ENCODE data around the gene FHOD1. TPM values are rescaled to one million over a fixed set of nuclear protein-coding genes. Genes with fewer than 3 reads are reported as not detected.

The FHOD1 gene
- total and polyA plus RNA-seq, 2 experiments from 2014 or later: 10.0 to 17.2 TPM

GRCh38 chr16:67245186-67245585 is 2.1 kb downstream of the FHOD1 start:
- Histone ChIP-seq H3K4me3 (no peak overlapping the region), H2AFZ (no peak overlapping the region), H3K27ac (peak overlapping the region; percentile 91), H3K9me2 (replicated peaks; ENCODE audit: insufficient read depth) (no peaks in the 10 kb centered on the region), H3K27me3 (peaks cover 21% of the 10 kb centered on the region), H3K79me2 (peaks cover 16% of the 10 kb centered on the region), H4K20me1 (ENCODE audit: insufficient read depth, poor library complexity, severe bottlenecking) (no peaks in the 10 kb centered on the region), H3K9me3 (ENCODE audit: low read depth) (no peaks in the 10 kb centered on the region), H3K4me2 (peak overlapping the region; percentile 99), H3K36me3 (replicated peaks; ENCODE audit: insufficient read depth, low read depth) (no peaks in the 10 kb centered on the region), H3K4me1 (ENCODE audit: insufficient read depth) (peaks cover 38% of the 10 kb centered on the region)
- DNase-seq (ENCODE audit: low spot score): no peak
- no peak for TF ChIP-seq EZH2phosphoT487 (IDR thresholded peaks at IDR 0.05; ENCODE audit: low read depth, severe bottlenecking, unreplicated experiment)
- no peak for TF ChIP-seq CTCF (IDR thresholded peaks at IDR 0.05; ENCODE audit: poor library complexity)
- no peak for TF ChIP-seq EZH2 (IDR thresholded peaks at IDR 0.05; ENCODE audit: borderline replicate concordance)
- WGBS (ENCODE audit: low lambda C conversion rate, missing lambda C conversion rate): 74% methylated on average over 4 of the region's 4 CpGs

- H3K36me3 ChIP-seq (replicated peaks; ENCODE audit: insufficient read depth, low read depth): no peaks in the 10 kb centered on the region
- no peaks in the 10 kb centered on the region for H3K9me3 ChIP-seq (ENCODE audit: low read depth)
- no peak for TF ChIP-seq EZH2 (IDR thresholded peaks at IDR 0.05; ENCODE audit: borderline replicate concordance)
- TF ChIP-seq EZH2phosphoT487 (IDR thresholded peaks at IDR 0.05; ENCODE audit: low read depth, severe bottlenecking, unreplicated experiment): no peak
- TF ChIP-seq CTCF (IDR thresholded peaks at IDR 0.05; ENCODE audit: poor library complexity): no peak
- peak; percentile 55 for DNase-seq (ENCODE audit: low spot score)
- H3K4me1 ChIP-seq (ENCODE audit: insufficient read depth): peaks cover 38% of the 10 kb centered on the region
- peak overlapping the region; percentile 23 for H3K27ac ChIP-seq
- H4K20me1 ChIP-seq (ENCODE audit: insufficient read depth, poor library complexity, severe bottlenecking): no peaks in the 10 kb centered on the region
- H3K9me2 ChIP-seq (replicated peaks; ENCODE audit: insufficient read depth): no peaks in the 10 kb centered on the region
- peaks cover 16% of the 10 kb centered on the region for H3K79me2 ChIP-seq
- no peak overlapping the region for H2AFZ ChIP-seq
- H3K4me2 ChIP-seq: no peak overlapping the region
- H3K4me3 ChIP-seq: no peak overlapping the region
- peaks cover 15% of the 10 kb centered on the region for H3K27me3 ChIP-seq
- WGBS (ENCODE audit: low lambda C conversion rate, missing lambda C conversion rate): 63% methylated on average over 5 of the region's 5 CpGs
Measured at GRCh38 chr16:67244387-67245185, 2.7 kb downstream of the FHOD1 start.

DNA sequence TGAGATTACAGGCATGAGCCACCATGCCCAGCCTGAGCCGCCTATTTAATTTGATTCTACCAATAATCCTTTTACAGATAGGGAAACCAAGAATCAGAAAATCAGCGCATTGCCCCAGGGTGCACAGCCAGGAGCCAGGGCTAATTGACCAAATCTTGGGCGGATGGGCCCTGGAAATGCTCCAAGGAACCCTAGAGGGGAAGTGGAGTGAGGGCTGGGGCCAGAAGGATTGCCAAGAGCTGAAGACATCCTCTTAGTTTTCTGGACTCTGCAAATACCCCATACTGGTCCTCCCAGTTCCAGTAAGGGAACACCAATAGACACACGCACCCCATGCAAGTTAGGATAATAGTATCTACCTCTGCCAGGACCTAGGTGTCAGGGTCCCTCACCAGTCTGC is 3.8 kb downstream of the FHOD1 start:
- no peak for DNase-seq (ENCODE audit: low spot score)
- Histone ChIP-seq H3K79me2 (peaks cover 16% of the 10 kb centered on the region), H3K27me3 (peaks cover 6% of the 10 kb centered on the region), H3K4me1 (ENCODE audit: insufficient read depth) (peaks cover 33% of the 10 kb centered on the region), H4K20me1 (ENCODE audit: insufficient read depth, poor library complexity, severe bottlenecking) (no peaks in the 10 kb centered on the region), H3K36me3 (replicated peaks; ENCODE audit: insufficient read depth, low read depth) (no peaks in the 10 kb centered on the region), H2AFZ (no peak overlapping the region), H3K9me3 (ENCODE audit: low read depth) (no peaks in the 10 kb centered on the region), H3K4me3 (no peak overlapping the region), H3K4me2 (no peak overlapping the region), H3K9me2 (replicated peaks; ENCODE audit: insufficient read depth) (no peaks in the 10 kb centered on the region), H3K27ac (no peak overlapping the region)
- WGBS (ENCODE audit: low lambda C conversion rate, missing lambda C conversion rate): 94% methylated on average over 4 of the region's 4 CpGs
- TF ChIP-seq EZH2 (IDR thresholded peaks at IDR 0.05; ENCODE audit: borderline replicate concordance): no peak
- no peak for TF ChIP-seq EZH2phosphoT487 (IDR thresholded peaks at IDR 0.05; ENCODE audit: low read depth, severe bottlenecking, unreplicated experiment)
- TF ChIP-seq CTCF (IDR thresholded peaks at IDR 0.05; ENCODE audit: poor library complexity): no peak
